GM18907 (cell line): Measurements from ENCODE around the gene AMZ1.

ENCODE experiments used
- ATAC-seq: cut with Tn5 transposase; IDR thresholded peaks from one replicate; pipeline ENCODE4 v1.9.1; 2021; ENCODE audit warnings: mild to moderate bottlenecking, moderate library complexity; ENCODE audit not compliant: unreplicated experiment

AMZ1 gene

GRCh38 chr7:2687881-2688318, at the start of gene AMZ1:
Gene AMZ1, plus strand, starts transcription at chr7:2688202. Its CDS starts 12,250 bp downstream, at chr7:2700452.
- ATAC-seq: peak; percentile 21

DNA sequence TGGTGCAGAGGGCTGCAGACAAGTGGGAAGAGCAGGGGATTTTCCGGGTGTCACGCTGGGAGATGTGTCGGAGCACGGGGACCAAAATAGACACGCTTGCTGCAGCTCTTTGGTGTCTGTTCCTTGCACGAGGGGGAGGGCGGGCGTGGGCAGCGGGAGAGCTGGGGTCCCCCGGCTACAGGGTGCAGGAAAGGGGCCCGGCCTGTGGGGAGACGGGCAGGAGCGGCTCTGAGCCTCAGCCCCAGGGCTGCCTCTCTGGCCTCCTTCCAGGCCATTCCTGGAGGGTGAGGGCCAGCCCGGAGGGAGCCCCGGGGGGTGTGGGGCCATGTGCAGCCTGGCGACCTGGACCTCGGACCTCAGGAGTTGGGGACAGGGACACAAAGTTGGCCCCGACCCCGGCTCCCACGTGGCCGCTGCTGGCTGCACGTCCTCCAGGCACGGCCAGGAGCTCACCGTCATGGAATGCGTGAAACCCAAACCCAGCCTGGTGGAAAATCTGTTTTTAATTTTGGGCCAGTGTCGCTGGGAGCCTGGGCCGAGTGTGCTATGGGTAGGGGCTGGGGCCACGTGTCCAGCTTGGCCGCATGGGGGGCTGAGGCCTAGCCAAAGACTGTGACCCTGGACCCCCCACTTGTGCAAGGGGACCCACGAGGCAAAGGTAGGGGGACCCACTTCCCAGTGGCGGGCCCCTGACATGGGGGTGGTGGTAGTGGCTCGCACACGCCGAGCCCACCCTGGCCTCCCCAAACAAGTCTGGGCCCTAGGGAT, 49.6 kb upstream of the AMZ1 start:
- no peak for ATAC-seq

DNA sequence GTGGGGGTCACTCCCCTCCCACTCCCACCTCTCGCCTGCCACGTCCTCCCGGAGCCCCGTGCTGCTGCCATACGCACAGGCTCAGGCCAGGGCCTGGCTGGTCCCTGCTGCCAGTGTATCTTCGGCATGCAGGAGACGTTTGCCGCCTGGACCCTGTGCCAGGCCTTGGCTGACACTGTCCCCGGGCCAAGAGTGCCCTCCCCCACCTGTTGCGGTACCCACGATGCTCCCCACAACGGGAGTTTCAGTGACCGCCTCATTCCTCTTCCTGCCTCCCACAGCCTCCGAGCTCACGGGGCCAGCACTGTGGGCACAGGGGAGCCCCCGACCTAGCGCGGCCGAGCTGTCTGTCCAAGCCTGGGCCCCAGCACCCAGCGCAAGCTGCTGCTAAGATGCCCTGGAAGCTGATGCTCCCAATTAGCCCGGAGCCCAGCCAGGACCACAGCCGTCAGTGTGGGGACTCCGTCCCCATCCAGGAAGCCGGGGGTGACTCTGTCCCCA, 48.8 kb upstream of the AMZ1 start:
- no peak for ATAC-seq

- no peak for ATAC-seq
Observed at GRCh38 chr7:2639695-2640481, 48.1 kb upstream of the AMZ1 start.

- ATAC-seq: no peak
Observed at GRCh38 chr7:2640482-2640830, 47.5 kb upstream of the AMZ1 start.

DNA sequence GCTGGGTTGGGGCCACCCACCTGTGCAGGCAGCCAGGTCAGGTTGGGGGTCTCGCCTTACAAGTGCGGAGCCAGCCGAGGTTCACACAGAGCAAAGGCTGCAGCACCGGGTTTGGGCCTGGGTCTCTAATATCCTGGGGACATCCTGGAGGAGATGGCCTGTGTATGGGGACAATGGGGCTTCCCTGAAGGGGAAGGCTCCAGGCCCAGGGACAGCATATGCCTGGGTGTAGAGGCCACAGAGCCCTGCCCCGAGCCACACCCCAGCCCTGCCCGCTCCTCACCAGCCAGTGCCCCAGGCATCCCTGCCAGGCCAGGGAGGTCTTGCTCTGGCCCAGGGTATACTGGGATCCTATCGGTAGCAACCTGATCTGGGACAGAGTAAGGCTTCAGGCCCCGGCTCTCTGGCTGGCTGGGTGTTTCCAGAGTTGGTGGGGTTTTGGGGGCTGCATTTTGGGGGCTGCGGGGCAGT, 47.1 kb upstream of the AMZ1 start:
- no peak for ATAC-seq

DNA sequence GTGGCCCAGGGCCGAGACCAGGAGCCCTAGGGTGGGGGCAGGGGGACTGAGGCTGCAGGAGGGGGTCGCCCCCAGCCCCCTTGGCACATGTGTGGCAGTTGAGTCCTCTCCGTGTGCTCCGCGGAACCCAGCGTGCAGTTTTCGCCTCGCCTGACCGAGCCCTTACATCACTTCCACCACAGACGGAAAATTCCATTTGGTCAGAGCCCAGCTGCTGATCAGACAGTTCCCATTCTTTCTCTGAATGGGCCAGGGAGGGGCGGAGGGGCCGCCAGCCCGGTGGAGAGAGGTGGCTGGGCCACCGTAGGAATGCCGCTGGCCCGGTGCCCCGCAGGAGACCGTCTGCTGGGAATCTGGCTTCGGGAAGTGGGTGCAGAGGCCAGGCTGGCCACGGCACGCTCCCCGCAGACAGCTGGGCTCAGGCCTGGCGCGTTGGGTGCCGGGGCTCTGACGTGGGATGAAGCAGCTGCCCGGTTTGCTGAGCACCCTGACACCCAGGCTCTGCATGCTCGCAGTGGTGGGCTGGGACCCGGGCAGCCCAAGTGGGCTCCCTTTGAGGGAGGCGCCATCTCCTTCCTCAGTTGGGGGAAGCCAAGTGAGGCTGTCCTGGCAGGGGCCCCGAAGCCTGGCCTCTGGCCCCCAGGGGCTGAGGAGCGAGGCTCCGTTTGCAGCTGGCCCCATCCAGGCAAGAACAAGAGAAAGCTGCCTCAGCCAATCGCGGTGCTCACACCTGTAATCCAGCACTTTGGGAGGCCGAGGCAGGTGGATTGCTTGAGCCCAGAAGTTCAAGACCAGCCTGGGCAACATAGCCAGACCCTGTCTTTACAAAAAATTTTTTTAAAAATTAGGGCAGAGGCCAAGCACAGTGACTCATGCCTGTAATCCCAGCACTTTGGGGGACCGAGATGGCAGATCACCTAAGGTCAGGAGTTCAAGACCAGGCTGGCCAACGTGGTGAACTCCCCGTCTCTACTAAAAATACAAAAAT, 46.3 kb upstream of the AMZ1 start:
- peak; percentile 50 for ATAC-seq

DNA sequence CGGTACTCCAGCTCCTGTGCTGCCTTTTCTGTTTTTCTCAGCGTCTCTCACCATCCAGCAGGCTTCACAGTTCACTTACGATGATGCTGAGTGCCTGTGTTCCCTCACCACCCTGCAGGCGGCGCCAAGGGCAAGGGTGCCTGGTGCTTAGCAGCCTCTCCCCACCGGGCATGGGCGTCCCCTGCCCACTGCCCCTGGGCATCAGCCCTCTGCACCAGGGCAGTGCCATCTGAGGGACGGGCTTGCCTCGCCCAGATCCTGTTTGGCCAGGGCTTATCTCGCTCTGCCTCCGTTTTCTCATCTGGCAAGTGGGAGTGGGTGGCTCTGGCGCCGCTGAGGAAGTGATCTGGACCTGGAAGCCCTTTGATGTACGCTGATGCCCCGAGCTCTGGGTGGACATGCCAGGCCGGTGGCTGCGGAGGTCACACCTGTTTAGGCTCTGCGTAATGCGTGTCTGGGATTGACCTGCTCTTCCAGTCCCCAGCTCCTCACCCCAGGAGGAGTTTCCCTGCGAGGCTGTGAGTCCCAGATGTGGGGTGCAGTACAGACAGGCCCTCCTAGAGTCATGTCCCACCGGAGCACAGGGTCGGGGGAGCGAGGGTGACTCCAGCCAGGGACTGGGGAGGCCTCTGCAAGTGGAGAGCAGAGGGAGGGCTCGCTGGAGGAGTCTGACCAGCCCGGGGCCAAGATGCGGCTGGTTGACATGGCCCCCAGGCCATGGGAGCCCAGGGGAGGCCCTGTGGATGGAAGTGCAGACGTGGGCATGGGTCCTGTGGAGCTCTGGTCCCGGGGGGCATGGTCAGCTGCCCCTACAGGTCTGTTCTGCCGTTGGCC, 44.4 kb upstream of the AMZ1 start:
- no peak for ATAC-seq

GRCh38 chr7:2644220-2644561, 43.8 kb upstream of the AMZ1 start:
- ATAC-seq: no peak

DNA sequence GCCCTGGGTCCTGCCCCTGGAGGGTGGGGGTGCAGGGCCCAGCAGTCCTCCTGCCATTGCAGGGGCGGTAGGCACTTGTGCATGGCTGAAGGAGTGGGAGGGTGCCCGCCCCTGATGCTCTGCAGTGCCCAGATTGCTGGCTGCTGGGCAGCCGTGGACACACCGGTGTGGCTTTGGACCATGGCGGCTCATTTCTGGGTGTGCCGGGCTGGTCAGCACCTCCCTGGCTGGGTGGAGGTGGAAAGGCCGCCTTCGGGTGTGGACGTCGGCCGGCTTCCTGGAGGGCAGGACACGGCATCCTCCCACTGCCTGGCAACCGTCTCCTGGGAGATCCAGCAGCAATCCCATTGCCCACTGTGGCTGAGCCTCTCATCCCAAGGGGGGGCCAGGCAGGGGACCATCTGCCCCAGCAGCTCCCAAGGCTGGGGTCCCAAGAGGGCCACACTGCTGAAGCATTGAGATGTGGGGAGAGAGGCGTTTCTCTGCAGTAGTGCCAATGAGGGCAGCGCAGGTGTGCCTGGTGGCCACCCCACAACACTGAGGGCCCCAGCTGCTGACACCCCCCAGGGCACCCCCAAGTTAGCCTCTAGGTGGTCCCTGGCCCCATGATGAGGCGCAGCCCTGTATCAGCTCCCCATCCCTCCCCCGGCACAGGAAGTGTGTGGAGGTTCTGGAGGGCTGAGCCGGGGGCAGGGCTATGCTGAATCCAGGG, 43.3 kb upstream of the AMZ1 start:
- peak; percentile 37 for ATAC-seq

DNA sequence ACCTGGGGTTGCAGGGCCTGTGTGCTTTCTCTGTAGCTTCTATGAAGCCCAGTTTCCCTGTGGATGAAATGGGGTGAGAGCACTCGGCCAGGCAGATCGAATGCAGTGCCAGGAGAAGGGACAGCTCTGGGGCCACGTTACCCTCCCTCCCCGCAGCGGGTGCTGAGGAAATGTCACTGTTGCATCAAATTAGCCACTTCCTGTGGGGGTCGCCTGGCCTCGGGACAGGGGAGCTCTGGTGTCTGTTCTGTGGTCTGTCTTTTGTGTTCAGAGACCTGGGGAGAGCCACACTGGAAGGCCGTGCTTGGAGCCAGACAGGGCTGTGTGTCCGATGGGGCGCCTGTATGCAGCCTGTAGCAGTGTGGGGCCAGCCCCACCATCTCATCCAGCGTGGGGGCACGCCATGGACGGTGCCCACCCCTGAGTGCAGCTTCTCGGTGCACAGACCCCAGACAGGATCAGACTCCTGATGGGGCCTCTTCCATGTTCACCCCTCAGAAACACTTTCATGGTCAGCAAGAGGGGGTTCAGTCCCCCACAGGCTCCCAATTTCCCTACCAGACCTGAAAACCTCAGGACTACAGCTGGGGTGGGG, 42.6 kb upstream of the AMZ1 start:
- peak; percentile 51 for ATAC-seq

DNA sequence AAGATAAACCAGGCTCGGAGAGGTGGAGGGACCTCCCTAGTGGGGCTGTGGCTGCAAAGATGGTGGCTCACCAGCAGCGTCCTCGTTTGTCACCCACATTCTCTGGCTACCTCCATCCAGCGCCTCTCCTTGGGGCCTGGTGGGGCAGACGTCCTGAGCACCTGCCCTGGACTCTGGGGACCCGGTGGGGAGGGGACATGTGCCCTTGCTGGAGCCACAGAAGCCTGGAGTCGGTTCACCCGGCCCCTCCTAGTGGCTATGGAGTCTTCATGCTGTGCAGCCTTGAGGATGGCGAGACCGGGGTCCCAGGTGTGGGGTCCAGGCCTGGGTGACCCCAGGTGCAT, 41.7 kb upstream of the AMZ1 start:
- no peak for ATAC-seq

DNA sequence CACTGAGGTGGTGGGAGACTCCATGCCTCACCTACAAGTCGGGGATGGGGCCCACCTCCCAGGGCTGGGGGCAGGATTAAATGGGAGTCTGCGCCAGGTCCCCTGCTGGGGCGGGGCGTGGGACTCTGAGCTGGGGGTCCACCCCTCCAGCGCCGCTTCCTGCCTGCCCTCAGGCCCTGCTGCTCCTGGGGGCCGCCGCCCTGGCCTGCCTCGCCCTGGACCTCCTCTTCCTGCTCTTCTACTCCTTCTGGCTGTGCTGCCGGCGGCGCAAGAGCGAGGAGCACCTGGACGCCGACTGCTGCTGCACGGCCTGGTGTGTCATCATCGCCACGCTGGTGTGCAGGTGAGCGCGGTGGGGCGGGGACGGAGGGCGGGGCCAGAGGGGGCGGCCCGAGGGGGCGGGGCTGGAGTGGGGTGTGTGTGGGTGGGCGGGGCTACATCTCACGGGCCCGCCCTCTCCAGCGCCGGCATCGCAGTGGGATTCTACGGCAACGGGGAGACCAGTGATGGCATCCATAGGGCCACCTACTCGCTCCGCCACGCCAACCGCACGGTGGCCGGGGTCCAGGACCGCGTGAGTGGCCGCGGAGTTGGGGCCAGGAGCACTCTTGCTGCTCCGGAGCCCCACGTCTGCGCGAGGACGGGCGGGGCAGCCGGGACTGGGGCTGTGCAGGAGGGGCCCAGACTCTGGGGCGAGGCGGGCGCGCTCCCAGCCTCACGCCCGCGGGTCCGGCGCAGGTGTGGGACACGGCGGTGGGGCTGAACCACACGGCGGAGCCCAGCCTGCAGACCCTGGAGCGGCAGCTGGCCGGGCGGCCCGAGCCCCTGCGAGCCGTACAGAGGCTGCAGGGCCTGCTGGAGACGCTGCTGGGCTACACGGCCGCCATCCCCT, 41.1 kb upstream of the AMZ1 start:
- no peak for ATAC-seq

- ATAC-seq: no peak
Observed at GRCh38 chr7:2647594-2648172, 40.3 kb upstream of the AMZ1 start.

- no peak for ATAC-seq
Observed at GRCh38 chr7:2649139-2649838, 38.7 kb upstream of the AMZ1 start.

DNA sequence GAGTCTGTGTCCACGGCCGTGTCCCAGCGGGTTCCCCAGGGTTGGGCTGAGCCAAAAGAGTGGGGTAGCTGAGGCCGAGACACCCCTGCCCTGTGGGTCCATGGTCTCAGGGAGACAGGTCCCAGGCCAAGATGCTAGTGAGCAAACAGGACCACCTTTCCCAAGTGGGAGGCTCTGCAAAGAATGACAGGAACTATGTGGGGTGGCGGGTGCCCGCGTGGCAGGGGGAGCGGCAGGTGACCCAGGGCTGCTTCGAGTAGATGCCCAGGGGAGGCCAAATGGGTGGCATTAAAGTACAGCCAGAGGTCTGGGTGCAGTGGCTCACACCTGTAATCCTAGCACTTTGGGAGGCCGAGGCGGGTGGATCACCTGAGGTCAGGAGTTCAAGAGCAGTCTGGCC, 38.0 kb upstream of the AMZ1 start:
- no peak for ATAC-seq

DNA sequence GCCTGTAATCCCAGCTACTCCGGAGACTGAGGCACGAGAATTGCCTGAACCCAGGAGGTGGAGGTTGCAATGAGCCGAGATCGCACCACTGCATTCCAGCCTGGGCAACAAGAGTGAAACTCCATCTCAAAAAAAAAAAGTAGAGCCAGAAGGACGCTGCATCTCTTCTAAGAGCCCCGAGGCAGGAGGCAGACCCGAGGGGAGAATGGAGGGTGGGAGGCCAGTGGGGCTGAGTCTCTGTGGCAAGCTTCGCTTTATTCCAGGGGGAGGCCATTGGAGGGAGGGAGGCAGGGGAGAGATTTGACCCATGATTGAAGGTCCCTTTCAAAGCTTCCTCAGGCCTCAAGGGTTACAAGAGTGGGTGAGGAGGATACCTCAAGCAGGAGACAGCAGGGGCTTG, 37.6 kb upstream of the AMZ1 start:
- no peak for ATAC-seq
